CD14-positive monocyte (primary cell): ENCODE results near the gene ZNF280D. TPM values are rescaled to one million over a fixed set of nuclear protein-coding genes. Genes with fewer than 3 reads are reported as not detected.

Experiments used
- DNase-seq, 3 donors: peaks; one replicate each; pipeline ENCODE4 v3.0.0-alpha.2; 2011 to 2022
- H2AFZ ChIP-seq: 2 replicates; pipeline ENCODE4 v1.6.0; 2012; ENCODE audit warnings: mild to moderate bottlenecking, low read depth, low read length, inconsistent platforms; ENCODE audit not compliant: insufficient read depth, poor library complexity, severe bottlenecking
- H3K27ac ChIP-seq, 2 donors: 1 replicate in 1 of 2; 2 replicates in 1 of 2; pipeline ENCODE4 v1.5.1; 2012 to 2013; ENCODE audit warnings: low read length in 2 of 2, control low read depth in 1 of 2, inconsistent platforms in 1 of 2, low read depth in 1 of 2, mild to moderate bottlenecking in 1 of 2
- H3K27me3 ChIP-seq, 2 donors: one replicate each; pipeline versions ENCODE4 v1.6.0 to v1.6.1; 2011 to 2013; ENCODE audit warnings: low read length in 2 of 2; ENCODE audit not compliant: control insufficient read depth in 2 of 2, insufficient read depth in 2 of 2
- H3K36me3 ChIP-seq, 2 donors: replicated peaks in 1 of 2; 1 replicate in 1 of 2; 2 replicates in 1 of 2; pipeline versions ENCODE4 v1.5.1 to v1.6.1; 2012 to 2013; ENCODE audit warnings: low read length in 2 of 2, control low read depth in 1 of 2, inconsistent platforms in 1 of 2, mild to moderate bottlenecking in 1 of 2; ENCODE audit not compliant: insufficient read depth in 2 of 2, control insufficient read depth in 1 of 2
- H3K4me1 ChIP-seq, 2 donors: 1 replicate in 1 of 2; 2 replicates in 1 of 2; pipeline versions ENCODE4 v1.5.1 to v1.6.1; 2012 to 2013; ENCODE audit warnings: low read length in 2 of 2, control low read depth in 1 of 2, inconsistent platforms in 1 of 2, mild to moderate bottlenecking in 1 of 2, moderate library complexity in 1 of 2; ENCODE audit not compliant: insufficient read depth in 2 of 2, control insufficient read depth in 1 of 2
- H3K4me2 ChIP-seq: replicated peaks from 2 replicates; pipeline ENCODE3; 2012; ENCODE audit warnings: low read length, moderate library complexity, mild to moderate bottlenecking; ENCODE audit not compliant: poor library complexity, severe bottlenecking; ENCODE audit errors: extremely low read depth
- H3K4me3 ChIP-seq, 3 experiments: fragments of 200-600 bp in 1 of 3; sonication (generic) in 1 of 3; replicated peaks in 1 of 3; 1 replicate in 2 of 3; 2 replicates in 1 of 3; pipeline ENCODE4 v1.5.1; 2011 to 2013; ENCODE audit warnings: low read length in 3 of 3, mild to moderate bottlenecking in 3 of 3, control low read depth in 2 of 3, low read depth in 2 of 3, inconsistent platforms in 1 of 3, moderate library complexity in 1 of 3
- H3K79me2 ChIP-seq: 2 replicates; pipeline ENCODE4 v1.6.0; 2012; ENCODE audit warnings: mild to moderate bottlenecking, control low read depth, inconsistent platforms, low read length, moderate library complexity; ENCODE audit not compliant: insufficient read depth
- H3K9ac ChIP-seq: 2 replicates; pipeline ENCODE4 v1.6.0; 2017; ENCODE audit warnings: low read length, mild to moderate bottlenecking; ENCODE audit not compliant: insufficient read depth, poor library complexity, severe bottlenecking
- H3K9me3 ChIP-seq, 2 donors: replicated peaks in 1 of 2; 1 replicate in 1 of 2; 2 replicates in 1 of 2; pipeline versions ENCODE4 v1.5.1 to v1.6.1; 2012 to 2013; ENCODE audit warnings: low read length in 2 of 2, control low read depth in 1 of 2; ENCODE audit not compliant: control insufficient read depth in 1 of 2, insufficient read depth in 1 of 2
- H4K20me1 ChIP-seq: 2 replicates; pipeline ENCODE4 v1.6.0; 2012; ENCODE audit warnings: mild to moderate bottlenecking, low read length, control low read depth, moderate library complexity; ENCODE audit not compliant: insufficient read depth
- H3K27ac Mint-ChIP-seq, 7 donors: one replicate each; pipeline ENCODE4 v1.8.0; 2020; ENCODE audit warnings: mild to moderate bottlenecking in 7 of 7, mixed read lengths in 7 of 7, moderate library complexity in 6 of 7, inconsistent platforms in 2 of 7
- H3K27me3 Mint-ChIP-seq, 3 donors: one replicate each; pipeline ENCODE4 v1.8.0; 2021 to 2022; ENCODE audit warnings: low read depth in 3 of 3, mild to moderate bottlenecking in 3 of 3, mixed read lengths in 3 of 3, moderate library complexity in 3 of 3, inconsistent platforms in 1 of 3
- H3K36me3 Mint-ChIP-seq, 2 donors: one replicate each; pipeline ENCODE4 v1.8.0; 2020; ENCODE audit warnings: mixed read lengths in 2 of 2, inconsistent platforms in 1 of 2, mild to moderate bottlenecking in 1 of 2
- H3K4me1 Mint-ChIP-seq: one replicate; pipeline ENCODE4 v1.8.0; 2020; ENCODE audit warnings: mild to moderate bottlenecking, mixed read lengths
- H3K4me3 Mint-ChIP-seq, 2 donors: one replicate each; pipeline ENCODE4 v1.8.0; 2020; ENCODE audit warnings: mild to moderate bottlenecking in 2 of 2, mixed read lengths in 2 of 2, moderate library complexity in 1 of 2
- H3K9me3 Mint-ChIP-seq, 7 donors: one replicate each; pipeline ENCODE4 v1.8.0; 2020 to 2022; ENCODE audit warnings: mixed read lengths in 7 of 7, mild to moderate bottlenecking in 6 of 7, moderate library complexity in 6 of 7, inconsistent platforms in 2 of 7
- CTCF ChIP-seq: fragments of 200-600 bp; IDR thresholded peaks from one replicate; pipeline ENCODE4 v1.8.0; 2022; ENCODE audit warnings: antibody characterized with exemption, mild to moderate bottlenecking
- WGBS: methylation state at CpG from one replicate; pipeline ENCODE4 v1.1.5; 2013; ENCODE audit warnings: missing lambda C conversion rate; ENCODE audit not compliant: insufficient coverage; 5-methylcytosine and 5-hydroxymethylcytosine counted together
- intact Hi-C, 2 donors: fragments of 100-400 bp; cut with micrococcal nuclease; formaldehyde crosslinking; loops; one replicate each; pipeline versions ENCODE4 v1.15.0 to v1.15.1; 2023
- polyA plus RNA-seq, 3 donors: library from polyadenylated mRNA; depleted of rRNA in 1 of 3; unstranded in 2 of 3; stranded (reverse) in 1 of 3; fragments of 300-500 nt in 2 of 3; fragments of >200 nt in 1 of 3; fragmentation: Illumina TruSeq in 2 of 3; gene quantifications; 1 replicate in 2 of 3; 2 replicates in 1 of 3; pipeline ENCODE4 v1.2.3, GENCODE V29; 2012 to 2021

ZNF280D gene
- polyA plus RNA-seq, 3 donors, result 5.1 to 14.2 (median 8.0) TPM

- H3K27me3 Mint-ChIP-seq, result no peaks in the 10 kb centered on the region
- H3K4me3 ChIP-seq, result no peak overlapping the region
- no peak overlapping the region for H3K9ac ChIP-seq
- TF ChIP-seq CTCF, result no peak
- H3K4me1 Mint-ChIP-seq, result peaks cover 7% of the 10 kb centered on the region
- H3K9me3 ChIP-seq, result no peaks in the 10 kb centered on the region
- no peak overlapping the region for H2AFZ ChIP-seq
- no peak overlapping the region for H3K27ac ChIP-seq
- H3K4me3 Mint-ChIP-seq, result no peak overlapping the region
- H3K4me2 ChIP-seq, result no peak overlapping the region
- intact Hi-C loops, result no loop called here
- no peaks in the 10 kb centered on the region for H4K20me1 ChIP-seq
- H3K36me3 ChIP-seq, result peaks cover 2 to 8% of the 10 kb centered on the region in 2 donors
- H3K36me3 Mint-ChIP-seq, result peaks cover 23 to 24% of the 10 kb centered on the region in 2 donors
- WGBS, result no CpG with 5 or more reads among the region's 4 CpGs
- no peaks in the 10 kb centered on the region for H3K9me3 Mint-ChIP-seq
- no peak for DNase-seq
- H3K27me3 ChIP-seq, result no peaks in the 10 kb centered on the region
- H3K27ac Mint-ChIP-seq, result peak overlapping the region in 1 of 7 donors; percentile 22
- H3K79me2 ChIP-seq, result no peaks in the 10 kb centered on the region
- no peaks in the 10 kb centered on the region for H3K4me1 ChIP-seq
Measured at GRCh38 chr15:56639631-56640030, 93.7 kb downstream of the ZNF280D start.

- Mint-ChIP-seq H3K4me1 (peaks cover 7% of the 10 kb centered on the region), H3K36me3 (peaks cover 16 to 22% of the 10 kb centered on the region in 2 donors), H3K4me3 (no peak overlapping the region), H3K9me3 (no peaks in the 10 kb centered on the region), H3K27ac (no peak overlapping the region), H3K27me3 (no peaks in the 10 kb centered on the region)
- no peaks in the 10 kb centered on the region for H3K79me2 ChIP-seq
- 48% methylated on average over 2 of the region's 3 CpGs for WGBS
- H2AFZ ChIP-seq, result no peak overlapping the region
- no peaks in the 10 kb centered on the region for H4K20me1 ChIP-seq
- intact Hi-C loops, result no loop called here
- no peaks in the 10 kb centered on the region for H3K9me3 ChIP-seq
- no peak overlapping the region for H3K4me3 ChIP-seq
- no peak overlapping the region for H3K9ac ChIP-seq
- no peaks in the 10 kb centered on the region for H3K4me1 ChIP-seq
- H3K27me3 ChIP-seq, result no peaks in the 10 kb centered on the region
- H3K4me2 ChIP-seq, result no peak overlapping the region
- H3K36me3 ChIP-seq, result peaks cover 12 to 14% of the 10 kb centered on the region in 2 donors
- DNase-seq, result no peak
- no peak for TF ChIP-seq CTCF
- H3K27ac ChIP-seq, result no peak overlapping the region
Measured at GRCh38 chr15:56631765-56632164, 101.5 kb downstream of the ZNF280D start.
